IPS-20b (cell line): Measurements from ENCODE around the gene MYO10.

Source experiments
- H3K27ac ChIP-seq: one replicate; pipeline ENCODE4 v1.5.1; 2013; ENCODE audit warnings: low read length
- H3K27me3 ChIP-seq: 2 replicates; pipeline ENCODE4 v1.6.1; 2013; ENCODE audit warnings: mild to moderate bottlenecking, low read length, inconsistent platforms; ENCODE audit not compliant: insufficient read depth
- H3K36me3 ChIP-seq: 2 replicates; pipeline ENCODE4 v1.6.1; 2013; ENCODE audit warnings: low read depth, mild to moderate bottlenecking, inconsistent platforms, low read length, moderate library complexity; ENCODE audit not compliant: insufficient read depth
- H3K4me1 ChIP-seq: 2 replicates; pipeline ENCODE4 v1.6.1; 2013; ENCODE audit warnings: mild to moderate bottlenecking, control low read depth, inconsistent platforms, low read length, moderate library complexity; ENCODE audit not compliant: insufficient read depth
- H3K4me3 ChIP-seq: 2 replicates; pipeline ENCODE4 v1.5.1; 2013; ENCODE audit warnings: mild to moderate bottlenecking, low read length, inconsistent platforms
- H3K9ac ChIP-seq: 2 replicates; pipeline ENCODE4 v1.6.1; 2013; ENCODE audit warnings: low read depth, mild to moderate bottlenecking, inconsistent platforms, low read length, moderate library complexity
- H3K9me3 ChIP-seq: 2 replicates; pipeline ENCODE4 v1.6.1; 2013; ENCODE audit warnings: mild to moderate bottlenecking, low read depth, low read length, inconsistent platforms; ENCODE audit not compliant: insufficient read depth

Gene MYO10

DNA sequence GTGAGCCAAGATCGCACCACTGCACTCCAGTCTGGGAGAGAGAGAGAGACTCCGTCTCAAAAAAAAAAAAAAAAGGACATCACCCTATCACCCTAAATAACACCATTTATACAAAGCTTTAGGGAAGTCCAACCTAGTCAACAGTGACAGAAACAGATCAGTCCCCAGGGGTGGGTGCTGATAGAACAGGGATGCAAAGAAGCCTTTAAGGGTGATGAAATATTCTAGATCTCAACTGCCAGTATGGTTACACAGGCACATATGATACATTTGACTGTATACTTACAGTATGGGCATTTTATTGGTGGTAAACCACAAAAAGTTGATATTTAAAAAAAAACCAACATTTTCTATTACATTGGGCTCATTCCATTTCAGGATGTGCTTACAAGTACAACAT is 324.1 kb downstream of the MYO10 start:
- no peak overlapping the region for H3K4me3 ChIP-seq
- H3K27me3 ChIP-seq = peaks cover 29% of the 10 kb centered on the region
- peaks cover 10% of the 10 kb centered on the region for H3K4me1 ChIP-seq
- H3K36me3 ChIP-seq = no peaks in the 10 kb centered on the region
- no peak overlapping the region for H3K27ac ChIP-seq
- H3K9me3 ChIP-seq = no peaks in the 10 kb centered on the region
- no peak overlapping the region for H3K9ac ChIP-seq
